ENCODE results near the gene PPY. TPM values are rescaled to one million over a fixed set of nuclear protein-coding genes. Genes with fewer than 3 reads are reported as not detected.

Gene PPY
- total RNA-seq, result under 1 TPM in 1 of 2 experiments, not detected in 1; 0.90 TPM

DNA sequence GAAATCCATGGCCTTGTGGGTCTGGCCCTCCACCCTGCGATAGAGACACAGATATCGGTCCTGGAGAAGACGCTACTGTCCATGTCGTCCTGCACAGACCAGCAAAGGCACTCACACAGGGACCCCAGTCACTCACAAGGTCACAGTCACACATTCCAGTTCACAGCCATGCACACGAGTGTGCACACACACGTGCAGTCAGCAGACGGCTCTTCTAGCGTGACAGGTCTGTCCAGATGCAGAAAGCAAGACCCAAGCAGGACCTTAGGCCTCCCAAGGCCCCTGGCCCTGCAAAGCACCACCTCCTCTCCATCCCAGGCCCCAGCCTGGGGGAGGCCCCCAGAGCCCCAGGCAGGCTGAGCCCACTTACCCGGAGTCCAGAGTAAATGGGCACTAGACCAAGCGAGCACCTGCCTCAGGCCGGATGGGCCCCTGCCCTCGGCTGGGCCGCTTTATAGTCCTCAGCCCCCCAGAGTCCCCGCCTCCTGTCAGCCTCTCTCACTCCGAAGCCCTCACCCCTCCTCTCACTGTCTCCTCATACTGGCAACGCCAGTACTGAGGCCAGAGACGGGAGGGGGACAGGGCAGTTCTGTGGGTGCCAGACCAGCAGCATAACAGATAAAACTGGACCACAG, at the start of gene PPY:
PPY (minus strand) TSS at position 426 of the 635 bp plus-strand sequence. CDS start 822 bp downstream, outside the sequence.
- ChIA-PET POLR2A (no interaction called here), CTCF (interaction anchor here (0.9 to 4.0 kb wide), 7 partner anchors 17 to 100 kb away, joined by 3 to 90 read pairs (median 28); no protein-coding TSS in a partner anchor)
- H3K27me3 Mint-ChIP-seq, result peaks cover 4% of the 10 kb centered on the region
- no peak within 1 kb of the TSS for H3K27ac Mint-ChIP-seq
- H3K4me3 Mint-ChIP-seq, result no peak within 1 kb of the TSS
- H3K9me3 Mint-ChIP-seq, result no peaks in the 10 kb centered on the region
- intact Hi-C loops (cut with micrococcal nuclease), result no loop called here
- peaks cover 17% of the 10 kb centered on the region for H3K4me1 Mint-ChIP-seq (ENCODE audit: low read depth)
- no peak for DNase-seq
- no peaks in the 10 kb centered on the region for H3K36me3 Mint-ChIP-seq

- Mint-ChIP-seq H3K9me3 (no peaks in the 10 kb centered on the region), H3K4me3 (no peak overlapping the region), H3K4me1 (ENCODE audit: low read depth) (no peaks in the 10 kb centered on the region), H3K36me3 (no peaks in the 10 kb centered on the region), H3K27ac (no peak overlapping the region), H3K27me3 (peaks cover 11% of the 10 kb centered on the region)
- DNase-seq, result no peak
- CTCF ChIA-PET, result interaction anchor here (0.6 kb wide), 1 partner anchor 99 kb away, joined by 3 read pairs; no protein-coding TSS in a partner anchor
- intact Hi-C loops (cut with micrococcal nuclease), result no loop called here
- POLR2A ChIA-PET, result no interaction called here
Observed at GRCh38 chr17:43988301-43988700, 46.0 kb upstream of the PPY start.

DNA sequence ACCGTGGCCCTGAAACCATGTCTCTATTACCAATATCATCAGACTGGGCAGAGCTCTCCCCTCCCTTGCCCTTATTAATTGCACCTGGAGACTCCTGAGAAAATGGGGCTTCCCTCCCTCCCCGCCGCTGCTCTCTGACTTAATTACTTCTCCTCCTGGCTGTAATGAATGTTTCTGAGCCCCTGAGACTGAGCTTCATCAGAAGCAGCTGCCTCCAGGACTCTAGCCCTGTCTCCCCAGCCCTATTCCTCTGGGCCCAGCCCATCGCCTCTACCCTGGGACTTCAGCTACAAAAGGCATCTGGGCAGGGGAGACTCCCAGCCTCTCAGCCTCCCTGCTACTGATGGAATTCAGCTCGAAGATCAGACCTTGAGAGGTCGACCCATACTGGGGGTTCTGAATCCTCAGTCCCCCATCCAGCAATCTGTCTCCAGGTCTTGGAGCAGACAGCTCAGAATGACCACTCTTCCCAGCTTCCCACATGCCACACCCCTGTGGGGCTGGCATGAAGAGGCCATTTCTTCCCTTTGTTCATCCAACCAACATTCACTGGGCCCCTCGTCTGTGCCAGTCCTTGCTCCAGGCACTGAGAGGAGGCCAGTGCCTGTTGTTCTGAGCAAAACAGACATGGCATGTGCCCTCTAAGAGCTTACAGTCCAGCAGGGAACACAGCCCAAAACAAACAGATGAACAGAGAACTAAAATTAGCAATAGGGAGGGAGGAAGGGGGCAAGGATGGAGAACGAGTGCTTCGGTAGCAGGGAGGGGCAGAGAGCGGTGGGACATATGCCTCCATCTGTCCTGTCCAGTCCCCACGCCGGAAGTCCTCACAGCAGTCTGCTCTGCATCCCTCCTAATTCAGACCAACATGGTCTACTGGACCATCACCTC, 45.1 kb upstream of the PPY start:
- Mint-ChIP-seq H3K9me3 (no peaks in the 10 kb centered on the region), H3K27ac (no peak overlapping the region), H3K4me1 (ENCODE audit: low read depth) (no peaks in the 10 kb centered on the region), H3K27me3 (peaks cover 20% of the 10 kb centered on the region), H3K36me3 (no peaks in the 10 kb centered on the region), H3K4me3 (no peak overlapping the region)
- POLR2A ChIA-PET, result no interaction called here
- CTCF ChIA-PET, result interaction anchor here (0.6 to 1.2 kb wide), 4 partner anchors 8 to 100 kb away, joined by 3 to 6 read pairs (median 3); no protein-coding TSS in a partner anchor
- intact Hi-C loops (cut with micrococcal nuclease), result no loop called here
- no peak for DNase-seq

- intact Hi-C loops (cut with micrococcal nuclease), result no loop called here
- POLR2A ChIA-PET, result interaction anchor here (0.5 kb wide), 1 partner anchor 329 kb away, joined by 3 read pairs; no protein-coding TSS in a partner anchor
- no peak overlapping the region for H3K4me3 Mint-ChIP-seq
- CTCF ChIA-PET, result interaction anchor here (0.6 to 1.2 kb wide), 2 partner anchors 8 to 41 kb away, joined by 3 to 6 read pairs; no protein-coding TSS in a partner anchor
- peaks cover 25% of the 10 kb centered on the region for H3K27me3 Mint-ChIP-seq
- DNase-seq, result no peak
- H3K27ac Mint-ChIP-seq, result no peak overlapping the region
- H3K9me3 Mint-ChIP-seq, result no peaks in the 10 kb centered on the region
- H3K36me3 Mint-ChIP-seq, result no peaks in the 10 kb centered on the region
- H3K4me1 Mint-ChIP-seq (ENCODE audit: low read depth), result no peaks in the 10 kb centered on the region
Observed at GRCh38 chr17:43986225-43986981, 44.1 kb upstream of the PPY start.

DNA sequence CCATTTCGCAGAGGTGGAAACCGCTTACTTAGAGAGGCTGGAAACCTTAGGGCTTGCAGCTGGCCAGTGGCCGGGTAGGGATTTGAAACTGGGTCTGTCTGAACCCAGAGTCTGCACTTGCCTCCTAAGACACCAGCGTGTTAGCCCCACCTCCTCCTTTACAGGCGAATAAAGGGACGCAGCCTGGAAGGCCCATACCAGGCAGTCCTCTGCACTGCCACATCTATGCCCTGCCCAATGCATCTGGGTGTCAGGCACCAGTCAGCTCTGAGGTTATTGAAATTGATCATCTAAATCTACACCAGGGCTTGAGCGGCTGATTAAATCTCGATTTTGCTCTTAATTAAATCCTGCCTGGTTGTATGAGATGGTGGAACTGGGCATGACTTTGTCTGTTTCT, 42.2 kb upstream of the PPY start:
- Mint-ChIP-seq H3K4me3 (no peak overlapping the region), H3K4me1 (ENCODE audit: low read depth) (no peaks in the 10 kb centered on the region), H3K27ac (no peak overlapping the region), H3K9me3 (no peaks in the 10 kb centered on the region), H3K36me3 (no peaks in the 10 kb centered on the region), H3K27me3 (peaks cover 29% of the 10 kb centered on the region)
- intact Hi-C loops (cut with micrococcal nuclease), result no loop called here
- POLR2A ChIA-PET, result no interaction called here
- no peak for DNase-seq
- CTCF ChIA-PET, result interaction anchor here (1.0 to 2.5 kb wide), 3 partner anchors 9 to 138 kb away, joined by 3 to 5 read pairs (median 3); partner anchors contain the start of gene CD300LG

GRCh38 chr17:43983515-43984411, 41.5 kb upstream of the PPY start:
- ChIA-PET POLR2A (interaction anchor here (0.9 kb wide), 1 partner anchor 12 kb away, joined by 3 read pairs; no protein-coding TSS in a partner anchor), CTCF (interaction anchor here (1.0 to 2.5 kb wide), 5 partner anchors 10 to 137 kb away, joined by 3 to 9 read pairs (median 3); partner anchors contain the start of gene CD300LG)
- H3K27ac Mint-ChIP-seq, result no peak overlapping the region
- peaks cover 29% of the 10 kb centered on the region for H3K27me3 Mint-ChIP-seq
- H3K36me3 Mint-ChIP-seq, result no peaks in the 10 kb centered on the region
- no peak for DNase-seq
- no peaks in the 10 kb centered on the region for H3K9me3 Mint-ChIP-seq
- no peaks in the 10 kb centered on the region for H3K4me1 Mint-ChIP-seq (ENCODE audit: low read depth)
- H3K4me3 Mint-ChIP-seq, result no peak overlapping the region
- intact Hi-C loops (cut with micrococcal nuclease), result no loop called here

- no peak for DNase-seq
- no peaks in the 10 kb centered on the region for H3K36me3 Mint-ChIP-seq
- CTCF ChIA-PET, result interaction anchor here (1.1 to 2.5 kb wide), 3 partner anchors 39 to 137 kb away, joined by 3 to 9 read pairs (median 5); partner anchors contain the start of gene CD300LG
- intact Hi-C loops (cut with micrococcal nuclease), result no loop called here
- POLR2A ChIA-PET, result interaction anchor here (0.9 kb wide), 1 partner anchor 11 kb away, joined by 3 read pairs; no protein-coding TSS in a partner anchor
- no peaks in the 10 kb centered on the region for H3K4me1 Mint-ChIP-seq (ENCODE audit: low read depth)
- H3K4me3 Mint-ChIP-seq, result no peak overlapping the region
- H3K27ac Mint-ChIP-seq, result no peak overlapping the region
- H3K27me3 Mint-ChIP-seq, result peaks cover 32% of the 10 kb centered on the region
- no peaks in the 10 kb centered on the region for H3K9me3 Mint-ChIP-seq
Observed at GRCh38 chr17:43983196-43983514, 40.9 kb upstream of the PPY start.

DNA sequence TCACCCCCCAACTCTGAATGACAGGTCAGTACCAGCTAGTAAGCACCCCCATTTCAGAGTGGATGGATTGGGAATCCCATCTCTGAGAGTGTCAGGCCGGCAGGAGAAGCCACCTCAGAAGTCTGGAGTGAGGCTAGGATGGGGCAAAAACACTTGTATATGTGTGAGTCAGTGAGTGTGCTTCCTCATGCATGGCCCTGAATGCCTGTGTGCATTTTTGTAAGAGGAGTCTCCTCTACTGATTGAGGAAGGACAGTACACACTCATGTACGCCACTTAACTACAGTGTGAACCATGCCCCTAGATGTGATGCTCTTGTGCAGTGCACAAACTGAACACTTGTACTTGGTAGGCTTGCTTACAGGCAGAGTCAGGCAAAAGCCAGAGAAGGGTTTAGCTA, 39.9 kb upstream of the PPY start:
- Mint-ChIP-seq H3K27ac (no peak overlapping the region), H3K4me1 (ENCODE audit: low read depth) (no peaks in the 10 kb centered on the region), H3K4me3 (no peak overlapping the region), H3K27me3 (peaks cover 29% of the 10 kb centered on the region), H3K36me3 (no peaks in the 10 kb centered on the region), H3K9me3 (no peaks in the 10 kb centered on the region)
- no peak for DNase-seq
- intact Hi-C loops (cut with micrococcal nuclease), result no loop called here
- POLR2A ChIA-PET, result no interaction called here
- CTCF ChIA-PET, result interaction anchor here (1.1 to 1.8 kb wide), 2 partner anchors 38 to 104 kb away, joined by 3 to 9 read pairs; no protein-coding TSS in a partner anchor

GRCh38 chr17:43979671-43980070, 37.4 kb upstream of the PPY start:
- Mint-ChIP-seq H3K4me1 (ENCODE audit: low read depth) (no peaks in the 10 kb centered on the region), H3K27me3 (peaks cover 29% of the 10 kb centered on the region), H3K27ac (no peak overlapping the region), H3K4me3 (no peak overlapping the region), H3K36me3 (no peaks in the 10 kb centered on the region), H3K9me3 (no peaks in the 10 kb centered on the region)
- ChIA-PET CTCF (interaction anchor here (1.2 to 1.4 kb wide), 2 partner anchors 36 to 70 kb away, joined by 3 to 5 read pairs; no protein-coding TSS in a partner anchor), POLR2A (interaction anchor here (0.6 kb wide), 1 partner anchor 496 kb away, joined by 3 read pairs; the partner anchor contains the start of gene DHX8)
- intact Hi-C loops (cut with micrococcal nuclease), result no loop called here
- no peak for DNase-seq

- no peak overlapping the region for H3K27ac Mint-ChIP-seq
- H3K9me3 Mint-ChIP-seq, result no peaks in the 10 kb centered on the region
- H3K27me3 Mint-ChIP-seq, result peaks cover 23% of the 10 kb centered on the region
- no peaks in the 10 kb centered on the region for H3K36me3 Mint-ChIP-seq
- POLR2A ChIA-PET, result no interaction called here
- no peaks in the 10 kb centered on the region for H3K4me1 Mint-ChIP-seq (ENCODE audit: low read depth)
- no peak overlapping the region for H3K4me3 Mint-ChIP-seq
- DNase-seq, result no peak
- intact Hi-C loops (cut with micrococcal nuclease), result no loop called here
- CTCF ChIA-PET, result interaction anchor here (0.7 to 1.4 kb wide), 3 partner anchors 35 to 69 kb away, joined by 3 to 5 read pairs (median 3); partner anchors contain the start of gene TMEM101
Observed at GRCh38 chr17:43979011-43979410, 36.7 kb upstream of the PPY start.

- Mint-ChIP-seq H3K36me3 (no peaks in the 10 kb centered on the region), H3K4me3 (no peak overlapping the region), H3K27me3 (peaks cover 18% of the 10 kb centered on the region), H3K9me3 (no peaks in the 10 kb centered on the region), H3K4me1 (ENCODE audit: low read depth) (no peaks in the 10 kb centered on the region), H3K27ac (no peak overlapping the region)
- intact Hi-C loops (cut with micrococcal nuclease), result no loop called here
- DNase-seq, result no peak
- ChIA-PET POLR2A (no interaction called here), CTCF (no interaction called here)
Observed at GRCh38 chr17:43978078-43978477, 35.8 kb upstream of the PPY start.
